A172 (cell line): ENCODE data around the gene ASB11. TPM values are rescaled to one million over a fixed set of nuclear protein-coding genes. Genes with fewer than 3 reads are reported as not detected.

ENCODE experiments used
- DNase-seq: peaks from one replicate; pipeline ENCODE4 v3.0.0-alpha.2; 2015; ENCODE audit warnings: low spot score
- total RNA-seq: library from RNA; depleted of rRNA; stranded (reverse); fragments of >200 nt; shearing (Covaris generic); gene quantifications from 2 replicates; pipeline ENCODE4 v1.2.3, GENCODE V29; 2014; rRNA removed

The ASB11 gene
- total RNA-seq, 1 experiment from 2014 or later, result not detected

- peak; percentile 49 for DNase-seq
Observed at GRCh38 chrX:15233416-15234015, 81.9 kb downstream of the ASB11 start.

Other genes with a start within 250 kb of the ASB11 start
- 25.4 and 33.8 TPM in 2 replicates for gene ASB9, start 45.6 kb downstream of the ASB11 start, total RNA-seq
- 15.3 and 17.1 TPM in 2 replicates for gene PIGA, start 19.9 kb upstream of the ASB11 start, total RNA-seq
- gene VEGFD, start 68.8 kb upstream of the ASB11 start, total RNA-seq, result 0.12 TPM in 1 of 2 replicates, not detected in the other
- gene PIR, start 177.7 kb upstream of the ASB11 start, total RNA-seq, result 46.9 and 61.1 TPM in 2 replicates
- 0.07 TPM in 1 of 2 replicates, not detected in the other for gene BMX, start 185.2 kb upstream of the ASB11 start, total RNA-seq